OCI-LY1 (cell line): Measurements from ENCODE around the gene SNAI3.

Experiments used
- H2AFZ ChIP-seq: fragments of 200-600 bp; sonication (generic), shearing (Covaris generic); 2 replicates; pipeline ENCODE4 v1.6.0; 2014; ENCODE audit warnings: antibody characterized with exemption, mild to moderate bottlenecking, low read length
- H3F3A ChIP-seq: fragments of 200-600 bp; sonication (generic), shearing (Covaris generic); 2 replicates; pipeline ENCODE4 v1.6.0; 2014; ENCODE audit warnings: mild to moderate bottlenecking, antibody characterized with exemption, low read length, moderate library complexity; ENCODE audit not compliant: insufficient read depth
- H3K27ac ChIP-seq: fragments of 200-600 bp; sonication (generic); 2 replicates; pipeline ENCODE4 v1.5.1; 2014; ENCODE audit warnings: low read length, mixed run types, mild to moderate bottlenecking, low read depth; ENCODE audit not compliant: poor library complexity, severe bottlenecking
- H3K27me3 ChIP-seq: fragments of 200-600 bp; sonication (generic); 2 replicates; pipeline ENCODE4 v1.6.0; 2014; ENCODE audit warnings: antibody characterized with exemption, mild to moderate bottlenecking, low read length, moderate library complexity; ENCODE audit not compliant: insufficient read depth
- H3K36me3 ChIP-seq: fragments of 200-600 bp; sonication (generic); 2 replicates; pipeline ENCODE4 v1.6.1; 2014; ENCODE audit warnings: mild to moderate bottlenecking, antibody characterized with exemption, low read length, moderate library complexity, mixed read lengths; ENCODE audit not compliant: insufficient read depth
- H3K4me1 ChIP-seq: fragments of 200-600 bp; sonication (generic); 2 replicates; pipeline ENCODE4 v1.5.1; 2014; ENCODE audit warnings: mild to moderate bottlenecking, low read length, moderate library complexity; ENCODE audit not compliant: insufficient read depth, severe bottlenecking
- H3K4me2 ChIP-seq: fragments of 200-600 bp; sonication (generic), shearing (Covaris generic); 2 replicates; pipeline ENCODE4 v1.6.1; 2014; ENCODE audit warnings: low read length
- H3K4me3 ChIP-seq: fragments of 200-600 bp; sonication (generic); 2 replicates; pipeline ENCODE4 v1.5.1; 2014; ENCODE audit warnings: low read length, low read depth, mild to moderate bottlenecking, mixed read lengths; ENCODE audit not compliant: poor library complexity, severe bottlenecking
- H3K79me2 ChIP-seq: fragments of 200-600 bp; shearing (Covaris generic); 2 replicates; pipeline ENCODE4 v1.6.1; 2016; ENCODE audit warnings: mixed run types, low read length, mixed read lengths; ENCODE audit not compliant: insufficient read depth
- H3K9ac ChIP-seq: fragments of 200-600 bp; sonication (generic), shearing (Covaris generic); 2 replicates; pipeline ENCODE4 v1.6.1; 2014; ENCODE audit warnings: mild to moderate bottlenecking, low read length, mixed read lengths
- H3K9me2 ChIP-seq: fragments of 200-600 bp; sonication (generic), shearing (Covaris generic); 2 replicates; pipeline ENCODE4 v1.6.1; 2014; ENCODE audit warnings: low read depth, mild to moderate bottlenecking, low read length, mixed read lengths
- H3K9me3 ChIP-seq: fragments of 200-600 bp; shearing (Covaris generic); 2 replicates; pipeline ENCODE4 v1.6.1; 2014; ENCODE audit warnings: low read length, mixed read lengths
- H4K20me1 ChIP-seq: fragments of 200-600 bp; sonication (generic), shearing (Covaris generic); 2 replicates; pipeline ENCODE4 v1.6.0; 2016; ENCODE audit warnings: mild to moderate bottlenecking, low read length; ENCODE audit not compliant: insufficient read depth
- EZH2 ChIP-seq: fragments of 200-600 bp; sonication (generic), shearing (Covaris generic); IDR thresholded peaks from 2 replicates; pipeline ENCODE4 v1.8.0; 2017; ENCODE audit warnings: borderline replicate concordance, mixed run types, mild to moderate bottlenecking, antibody characterized with exemption, low read length, moderate library complexity, mixed read lengths
- TF ChIP-seq, protein P1 (sequence below): fragments of 200-600 bp; sonication (generic), shearing (Covaris generic); IDR thresholded peaks from 2 replicates; pipeline ENCODE4 v1.5.1; 2017; ENCODE audit warnings: mild to moderate bottlenecking, antibody characterized with exemption, low read length, moderate library complexity, mixed read lengths

SNAI3 gene

DNA sequence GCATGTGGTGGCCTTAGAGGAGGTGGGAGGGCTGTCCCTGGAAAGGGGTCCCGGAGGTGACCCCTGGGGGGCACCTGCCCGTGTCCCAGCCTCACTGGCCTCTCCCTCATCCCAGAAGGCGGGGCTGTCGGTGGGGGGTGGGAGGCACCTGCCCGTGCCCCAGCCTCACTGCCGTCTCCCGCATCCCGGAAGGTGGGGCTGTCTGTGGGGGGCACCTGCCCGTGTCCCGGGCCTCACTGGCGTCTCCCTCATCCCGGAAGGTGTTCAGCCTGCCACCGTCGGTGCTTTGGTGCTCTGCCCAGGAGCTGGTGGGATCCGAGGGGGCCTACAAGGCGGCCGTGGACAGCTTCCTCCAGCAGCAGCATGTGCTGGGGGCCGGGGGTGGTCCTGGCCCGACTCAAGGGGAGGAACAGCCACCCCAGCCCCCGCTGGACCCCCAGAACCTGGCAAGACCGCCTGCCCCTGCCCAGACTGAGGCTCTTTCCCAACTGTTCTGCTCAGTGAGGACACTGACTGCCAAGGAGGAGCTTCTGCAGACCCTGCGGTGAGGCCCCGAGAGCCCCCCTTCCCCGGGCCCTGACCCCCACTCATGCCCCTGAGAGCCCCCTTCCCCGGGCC, 26.2 kb upstream of the SNAI3 start:
- Histone ChIP-seq H3K4me3 (no peak overlapping the region), H3K4me2 (no peak overlapping the region), H3K4me1 (peaks cover 9% of the 10 kb centered on the region), H4K20me1 (no peaks in the 10 kb centered on the region), H3F3A (no peaks in the 10 kb centered on the region), H3K36me3 (peaks cover 36% of the 10 kb centered on the region), H3K9me3 (no peaks in the 10 kb centered on the region), H3K27ac (no peak overlapping the region), H3K27me3 (no peaks in the 10 kb centered on the region), H3K9me2 (no peaks in the 10 kb centered on the region), H3K9ac (no peak overlapping the region), H3K79me2 (no peaks in the 10 kb centered on the region), H2AFZ (no peak overlapping the region)
- TF ChIP-seq, protein P1, sequence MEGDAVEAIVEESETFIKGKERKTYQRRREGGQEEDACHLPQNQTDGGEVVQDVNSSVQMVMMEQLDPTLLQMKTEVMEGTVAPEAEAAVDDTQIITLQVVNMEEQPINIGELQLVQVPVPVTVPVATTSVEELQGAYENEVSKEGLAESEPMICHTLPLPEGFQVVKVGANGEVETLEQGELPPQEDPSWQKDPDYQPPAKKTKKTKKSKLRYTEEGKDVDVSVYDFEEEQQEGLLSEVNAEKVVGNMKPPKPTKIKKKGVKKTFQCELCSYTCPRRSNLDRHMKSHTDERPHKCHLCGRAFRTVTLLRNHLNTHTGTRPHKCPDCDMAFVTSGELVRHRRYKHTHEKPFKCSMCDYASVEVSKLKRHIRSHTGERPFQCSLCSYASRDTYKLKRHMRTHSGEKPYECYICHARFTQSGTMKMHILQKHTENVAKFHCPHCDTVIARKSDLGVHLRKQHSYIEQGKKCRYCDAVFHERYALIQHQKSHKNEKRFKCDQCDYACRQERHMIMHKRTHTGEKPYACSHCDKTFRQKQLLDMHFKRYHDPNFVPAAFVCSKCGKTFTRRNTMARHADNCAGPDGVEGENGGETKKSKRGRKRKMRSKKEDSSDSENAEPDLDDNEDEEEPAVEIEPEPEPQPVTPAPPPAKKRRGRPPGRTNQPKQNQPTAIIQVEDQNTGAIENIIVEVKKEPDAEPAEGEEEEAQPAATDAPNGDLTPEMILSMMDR = no peak
- TF ChIP-seq EZH2 = no peak

DNA sequence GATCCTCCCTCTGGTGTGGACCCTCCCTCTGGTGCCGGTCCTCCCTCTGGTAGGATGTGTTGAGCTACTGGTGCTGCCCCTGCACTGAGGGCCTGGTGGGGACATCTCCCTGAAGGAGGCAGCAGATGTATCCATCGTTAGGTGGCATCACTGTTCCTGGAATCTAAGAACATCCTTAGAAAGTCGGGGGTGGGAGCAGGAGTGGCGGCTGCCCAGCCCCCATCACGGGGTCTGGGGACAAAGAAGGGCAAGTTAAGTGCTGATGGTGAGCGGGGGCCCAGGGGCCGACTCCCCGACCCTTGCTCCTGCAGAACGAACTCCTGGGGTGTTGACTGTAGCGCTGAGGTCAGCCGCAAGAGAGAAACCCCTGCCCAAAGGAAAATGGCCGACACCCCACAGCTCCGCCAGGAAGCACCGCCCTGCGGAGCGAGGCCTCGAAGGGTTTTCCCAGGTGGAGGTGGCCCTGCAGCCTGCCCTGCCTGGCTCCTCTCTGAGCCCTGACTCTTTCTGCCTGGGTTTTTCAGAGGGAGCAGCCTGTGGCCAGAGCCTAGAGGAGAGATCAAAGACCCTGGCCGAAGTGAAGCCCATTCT, 25.5 kb upstream of the SNAI3 start:
- no peak overlapping the region for H3K4me3 ChIP-seq
- no peak for TF ChIP-seq EZH2
- TF ChIP-seq, protein P1 = no peak
- no peaks in the 10 kb centered on the region for H3K9me3 ChIP-seq
- H2AFZ ChIP-seq = no peak overlapping the region
- no peak overlapping the region for H3K9ac ChIP-seq
- peaks cover 30% of the 10 kb centered on the region for H3K36me3 ChIP-seq
- no peaks in the 10 kb centered on the region for H3K79me2 ChIP-seq
- no peaks in the 10 kb centered on the region for H4K20me1 ChIP-seq
- no peak overlapping the region for H3K27ac ChIP-seq
- H3K27me3 ChIP-seq = no peaks in the 10 kb centered on the region
- no peak overlapping the region for H3K4me2 ChIP-seq
- no peaks in the 10 kb centered on the region for H3K9me2 ChIP-seq
- H3F3A ChIP-seq = no peaks in the 10 kb centered on the region
- H3K4me1 ChIP-seq = peaks cover 15% of the 10 kb centered on the region

DNA sequence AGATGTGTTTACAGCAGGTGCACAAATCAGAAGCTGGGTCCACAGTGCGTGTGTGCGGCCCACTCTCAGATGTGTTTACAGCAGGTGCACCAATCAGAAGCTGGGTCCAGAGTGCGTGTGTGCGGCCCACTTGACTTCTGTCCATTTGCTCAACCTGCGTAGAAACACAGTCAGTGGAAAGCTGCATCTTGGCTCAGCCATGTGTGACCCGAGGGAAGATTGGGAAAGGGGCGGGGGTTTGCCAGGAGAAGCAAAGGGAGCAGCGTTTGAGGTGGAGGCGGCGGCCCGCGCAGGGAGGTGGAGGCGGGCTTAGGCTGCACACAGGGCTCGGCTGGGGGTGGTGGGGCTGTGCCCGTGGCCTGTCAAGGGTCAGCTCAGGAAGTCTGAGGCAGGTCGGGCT, 24.2 kb upstream of the SNAI3 start:
- H3K27me3 ChIP-seq = no peaks in the 10 kb centered on the region
- TF ChIP-seq EZH2 = no peak
- TF ChIP-seq, protein P1 = no peak
- no peak overlapping the region for H3K4me2 ChIP-seq
- peaks cover 19% of the 10 kb centered on the region for H3K4me1 ChIP-seq
- H3K36me3 ChIP-seq = peaks cover 17% of the 10 kb centered on the region
- H2AFZ ChIP-seq = no peak overlapping the region
- H4K20me1 ChIP-seq = no peaks in the 10 kb centered on the region
- no peaks in the 10 kb centered on the region for H3K9me3 ChIP-seq
- no peak overlapping the region for H3K9ac ChIP-seq
- no peaks in the 10 kb centered on the region for H3K79me2 ChIP-seq
- no peak overlapping the region for H3K27ac ChIP-seq
- no peaks in the 10 kb centered on the region for H3K9me2 ChIP-seq
- H3K4me3 ChIP-seq = no peak overlapping the region
- H3F3A ChIP-seq = no peaks in the 10 kb centered on the region
